SK-N-SH (cell line): ENCODE measurements around the gene FBXO39.

ENCODE experiments used
- IRF3 ChIP-seq: fragments of 150-350 bp; IDR thresholded peaks from 2 replicates; pipeline ENCODE4 v1.6.1; 2016; ENCODE audit warnings: mild to moderate bottlenecking, low read depth, low read length
- MAX ChIP-seq: IDR thresholded peaks from 2 replicates; pipeline ENCODE4 v1.4.0; 2012; ENCODE audit warnings: low read depth
- NRF1 ChIP-seq: IDR thresholded peaks from 2 replicates; pipeline ENCODE4 v1.6.1; 2012; ENCODE audit warnings: low read depth, mild to moderate bottlenecking, low read length
- TAF1 ChIP-seq: IDR thresholded peaks from 2 replicates; pipeline ENCODE4 v1.6.1; 2012; ENCODE audit warnings: low read depth, mild to moderate bottlenecking, low read length, moderate library complexity, borderline replicate concordance
- TF ChIP-seq, protein P1 (sequence below): fragments of 200-600 bp; sonication (generic); IDR thresholded peaks from 2 replicates; pipeline ENCODE4 v1.6.1; 2017; ENCODE audit warnings: antibody characterized with exemption, mild to moderate bottlenecking, moderate library complexity
- TF ChIP-seq, protein P2 (sequence below): IDR thresholded peaks from 2 replicates; pipeline ENCODE4 v1.6.1; 2012; ENCODE audit warnings: mild to moderate bottlenecking, low read depth, low read length, moderate library complexity

DNA sequence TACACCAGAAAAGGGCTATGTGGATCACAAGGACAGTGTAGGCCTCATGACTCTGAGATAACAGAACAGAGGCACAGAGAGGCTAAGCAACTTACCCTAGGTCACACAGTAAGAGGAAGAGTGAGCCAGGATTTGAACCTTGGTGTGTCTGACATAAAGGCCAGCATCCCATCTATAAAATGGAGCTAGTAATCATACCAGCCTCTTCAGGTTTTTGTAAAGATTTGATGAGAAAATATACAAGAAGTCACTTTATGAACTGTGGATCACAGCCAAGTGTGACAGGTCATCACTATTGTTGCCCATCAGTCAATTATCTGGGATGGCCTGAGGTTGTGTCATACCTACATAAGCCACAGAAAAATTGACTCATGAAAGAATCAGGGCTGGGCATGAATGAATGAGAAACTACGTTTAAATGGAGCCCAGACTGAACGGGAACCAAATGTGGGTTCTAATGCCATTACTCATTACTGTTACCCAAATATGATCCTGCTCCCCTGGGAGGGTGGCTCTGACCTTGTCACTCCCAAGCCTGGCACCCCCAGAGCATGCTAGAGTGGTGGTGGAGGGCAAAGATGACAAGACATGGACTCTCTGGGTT lies 21.0 kb downstream of the FBXO39 start:
- TF ChIP-seq, protein P1, sequence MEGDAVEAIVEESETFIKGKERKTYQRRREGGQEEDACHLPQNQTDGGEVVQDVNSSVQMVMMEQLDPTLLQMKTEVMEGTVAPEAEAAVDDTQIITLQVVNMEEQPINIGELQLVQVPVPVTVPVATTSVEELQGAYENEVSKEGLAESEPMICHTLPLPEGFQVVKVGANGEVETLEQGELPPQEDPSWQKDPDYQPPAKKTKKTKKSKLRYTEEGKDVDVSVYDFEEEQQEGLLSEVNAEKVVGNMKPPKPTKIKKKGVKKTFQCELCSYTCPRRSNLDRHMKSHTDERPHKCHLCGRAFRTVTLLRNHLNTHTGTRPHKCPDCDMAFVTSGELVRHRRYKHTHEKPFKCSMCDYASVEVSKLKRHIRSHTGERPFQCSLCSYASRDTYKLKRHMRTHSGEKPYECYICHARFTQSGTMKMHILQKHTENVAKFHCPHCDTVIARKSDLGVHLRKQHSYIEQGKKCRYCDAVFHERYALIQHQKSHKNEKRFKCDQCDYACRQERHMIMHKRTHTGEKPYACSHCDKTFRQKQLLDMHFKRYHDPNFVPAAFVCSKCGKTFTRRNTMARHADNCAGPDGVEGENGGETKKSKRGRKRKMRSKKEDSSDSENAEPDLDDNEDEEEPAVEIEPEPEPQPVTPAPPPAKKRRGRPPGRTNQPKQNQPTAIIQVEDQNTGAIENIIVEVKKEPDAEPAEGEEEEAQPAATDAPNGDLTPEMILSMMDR: no peak
- TF ChIP-seq IRF3: no peak
- TF ChIP-seq NRF1: no peak
- TF ChIP-seq, protein P2, sequence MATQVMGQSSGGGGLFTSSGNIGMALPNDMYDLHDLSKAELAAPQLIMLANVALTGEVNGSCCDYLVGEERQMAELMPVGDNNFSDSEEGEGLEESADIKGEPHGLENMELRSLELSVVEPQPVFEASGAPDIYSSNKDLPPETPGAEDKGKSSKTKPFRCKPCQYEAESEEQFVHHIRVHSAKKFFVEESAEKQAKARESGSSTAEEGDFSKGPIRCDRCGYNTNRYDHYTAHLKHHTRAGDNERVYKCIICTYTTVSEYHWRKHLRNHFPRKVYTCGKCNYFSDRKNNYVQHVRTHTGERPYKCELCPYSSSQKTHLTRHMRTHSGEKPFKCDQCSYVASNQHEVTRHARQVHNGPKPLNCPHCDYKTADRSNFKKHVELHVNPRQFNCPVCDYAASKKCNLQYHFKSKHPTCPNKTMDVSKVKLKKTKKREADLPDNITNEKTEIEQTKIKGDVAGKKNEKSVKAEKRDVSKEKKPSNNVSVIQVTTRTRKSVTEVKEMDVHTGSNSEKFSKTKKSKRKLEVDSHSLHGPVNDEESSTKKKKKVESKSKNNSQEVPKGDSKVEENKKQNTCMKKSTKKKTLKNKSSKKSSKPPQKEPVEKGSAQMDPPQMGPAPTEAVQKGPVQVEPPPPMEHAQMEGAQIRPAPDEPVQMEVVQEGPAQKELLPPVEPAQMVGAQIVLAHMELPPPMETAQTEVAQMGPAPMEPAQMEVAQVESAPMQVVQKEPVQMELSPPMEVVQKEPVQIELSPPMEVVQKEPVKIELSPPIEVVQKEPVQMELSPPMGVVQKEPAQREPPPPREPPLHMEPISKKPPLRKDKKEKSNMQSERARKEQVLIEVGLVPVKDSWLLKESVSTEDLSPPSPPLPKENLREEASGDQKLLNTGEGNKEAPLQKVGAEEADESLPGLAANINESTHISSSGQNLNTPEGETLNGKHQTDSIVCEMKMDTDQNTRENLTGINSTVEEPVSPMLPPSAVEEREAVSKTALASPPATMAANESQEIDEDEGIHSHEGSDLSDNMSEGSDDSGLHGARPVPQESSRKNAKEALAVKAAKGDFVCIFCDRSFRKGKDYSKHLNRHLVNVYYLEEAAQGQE: no peak
- TF ChIP-seq TAF1: no peak
- TF ChIP-seq MAX: no peak
